ENCODE results near the gene ITGA2.
"Not testable (repeated sequence)": the region's sequence is repeated elsewhere in the genome, so short reads cannot be mapped to it uniquely, and the experiment has no call there.

The ITGA2 gene

DNA sequence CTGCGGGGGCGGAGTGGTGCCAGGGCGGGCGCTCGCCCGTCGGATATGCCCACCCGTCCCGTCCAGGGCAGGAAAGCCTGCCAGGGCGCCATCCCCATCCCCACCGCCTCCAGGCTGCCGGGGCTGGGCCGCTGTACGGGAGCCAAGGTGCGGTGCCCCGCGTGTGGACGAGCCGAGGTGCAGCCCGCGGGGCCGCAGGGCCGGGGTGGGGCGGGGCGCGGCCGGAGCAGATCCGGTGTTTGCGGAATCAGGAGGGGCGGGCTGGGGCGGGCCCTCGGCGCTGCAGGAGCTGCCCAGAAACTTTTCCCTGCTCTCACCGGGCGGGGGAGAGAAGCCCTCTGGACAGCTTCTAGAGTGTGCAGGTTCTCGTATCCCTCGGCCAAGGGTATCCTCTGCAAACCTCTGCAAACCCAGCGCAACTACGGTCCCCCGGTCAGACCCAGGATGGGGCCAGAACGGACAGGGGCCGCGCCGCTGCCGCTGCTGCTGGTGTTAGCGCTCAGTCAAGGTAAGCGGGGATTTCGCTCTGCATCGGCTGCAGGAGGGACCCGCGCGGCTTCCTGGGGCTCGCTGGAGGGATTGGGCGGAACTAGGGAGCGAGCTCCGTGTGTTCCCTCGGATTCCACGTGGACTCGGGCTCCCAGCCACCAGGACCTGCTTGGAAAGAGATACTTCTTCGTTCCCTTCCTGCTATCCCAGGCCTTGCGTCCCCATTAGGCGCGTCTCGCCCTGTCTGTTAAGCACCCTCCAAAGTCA, at the start of gene ITGA2:
Gene ITGA2, plus strand, starts transcription at position 328 of the 756 bp plus-strand sequence. Its CDS starts 117 bp downstream, at position 445.
- peak; percentile 69 for DNase-seq

DNA sequence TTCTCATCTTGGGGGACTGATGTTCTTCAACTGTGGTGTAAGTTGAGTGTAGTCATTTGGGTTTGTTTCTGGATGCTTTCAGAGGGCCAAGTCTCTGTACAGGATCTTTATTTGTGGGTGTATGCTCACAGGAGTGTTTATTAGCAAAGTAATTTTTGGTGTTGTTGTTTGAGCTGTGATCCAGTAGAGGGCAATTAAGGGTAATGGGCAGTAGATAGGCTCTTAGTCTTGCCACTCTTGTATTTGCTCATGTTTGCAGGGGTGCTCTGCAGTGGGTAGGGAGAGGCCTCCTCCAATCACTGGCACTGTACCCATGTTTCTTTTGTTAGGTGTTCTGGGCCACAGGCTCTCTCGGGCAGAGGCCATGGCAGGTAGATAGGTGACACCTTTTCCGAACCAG, 45.9 kb upstream of the ITGA2 start:
- DNase-seq: peak; percentile 44

DNA sequence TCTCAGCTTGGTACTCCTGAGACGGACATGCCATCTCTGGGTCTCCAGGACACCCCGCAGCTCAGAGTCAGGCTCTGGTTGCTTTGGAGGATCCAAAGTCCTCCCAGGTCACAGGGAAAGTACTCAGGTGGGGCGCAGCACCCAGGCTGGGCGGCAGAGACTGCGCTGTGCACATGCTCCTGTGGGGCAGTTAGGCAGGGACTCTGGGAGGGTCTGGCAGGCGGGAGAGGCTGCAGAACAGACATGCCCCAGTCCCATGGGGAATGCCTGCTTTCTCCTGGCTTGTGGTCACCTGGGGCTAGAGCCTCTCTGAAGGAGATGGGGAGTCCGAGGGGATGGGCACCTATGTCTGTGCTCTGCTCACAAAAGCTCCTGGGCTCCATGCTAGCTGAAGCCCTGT, 45.3 kb upstream of the ITGA2 start:
- DNase-seq: no peak

DNA sequence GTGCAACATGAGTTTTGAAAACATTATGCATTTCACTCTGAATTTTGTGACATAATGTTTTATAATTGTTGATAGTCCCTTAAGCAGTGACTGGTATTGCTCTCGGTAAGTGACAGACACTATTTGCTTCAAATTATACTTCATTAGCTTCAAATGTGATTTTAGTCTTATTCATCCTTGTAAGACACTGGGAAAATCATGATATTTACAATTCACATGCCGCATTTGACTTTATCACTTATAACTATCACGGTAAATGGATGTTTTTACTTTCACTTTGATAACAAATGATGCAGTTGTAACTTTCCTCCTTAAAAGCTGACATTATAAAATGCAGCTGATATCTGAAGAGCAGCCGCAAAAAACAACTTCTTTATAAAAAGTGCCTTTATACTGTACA, 44.1 kb upstream of the ITGA2 start:
- no peak for DNase-seq

DNA sequence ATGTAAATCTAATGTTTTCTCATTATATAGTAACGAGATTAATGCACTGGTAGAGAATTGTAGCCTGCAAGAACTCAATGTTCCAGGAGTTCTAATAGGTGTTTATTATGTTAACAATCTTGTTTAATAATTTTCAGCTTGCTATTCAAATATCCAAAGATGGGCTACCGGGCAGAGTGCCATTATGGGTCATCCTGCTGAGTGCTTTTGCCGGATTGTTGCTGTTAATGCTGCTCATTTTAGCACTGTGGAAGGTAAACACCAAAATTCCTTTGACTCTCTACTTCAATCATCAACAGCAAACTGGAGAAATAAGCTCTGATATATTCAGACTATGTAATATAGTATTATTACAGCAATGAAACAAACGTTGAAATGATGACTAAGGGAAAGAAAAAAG, 41.9 kb upstream of the ITGA2 start:
- DNase-seq: peak; percentile 23

DNA sequence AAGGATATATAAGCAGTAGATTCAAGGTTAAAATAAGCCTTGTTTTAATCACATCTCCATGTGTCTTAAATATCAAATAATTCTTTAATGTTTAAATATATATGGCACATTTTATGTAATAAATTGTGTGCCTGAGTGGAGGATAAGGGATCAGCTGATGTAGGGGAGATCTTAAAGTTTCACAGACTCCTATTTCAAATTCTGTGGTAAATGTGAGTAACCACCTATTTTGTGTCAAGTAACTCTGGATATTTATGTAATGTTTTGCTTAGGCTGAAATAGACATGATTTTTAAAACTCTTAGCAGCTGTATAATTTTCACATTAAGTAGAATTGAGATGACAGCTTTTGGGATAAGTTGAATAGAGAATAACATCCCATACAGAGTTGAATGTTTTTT, 41.3 kb upstream of the ITGA2 start:
- DNase-seq: peak; percentile 37

DNA sequence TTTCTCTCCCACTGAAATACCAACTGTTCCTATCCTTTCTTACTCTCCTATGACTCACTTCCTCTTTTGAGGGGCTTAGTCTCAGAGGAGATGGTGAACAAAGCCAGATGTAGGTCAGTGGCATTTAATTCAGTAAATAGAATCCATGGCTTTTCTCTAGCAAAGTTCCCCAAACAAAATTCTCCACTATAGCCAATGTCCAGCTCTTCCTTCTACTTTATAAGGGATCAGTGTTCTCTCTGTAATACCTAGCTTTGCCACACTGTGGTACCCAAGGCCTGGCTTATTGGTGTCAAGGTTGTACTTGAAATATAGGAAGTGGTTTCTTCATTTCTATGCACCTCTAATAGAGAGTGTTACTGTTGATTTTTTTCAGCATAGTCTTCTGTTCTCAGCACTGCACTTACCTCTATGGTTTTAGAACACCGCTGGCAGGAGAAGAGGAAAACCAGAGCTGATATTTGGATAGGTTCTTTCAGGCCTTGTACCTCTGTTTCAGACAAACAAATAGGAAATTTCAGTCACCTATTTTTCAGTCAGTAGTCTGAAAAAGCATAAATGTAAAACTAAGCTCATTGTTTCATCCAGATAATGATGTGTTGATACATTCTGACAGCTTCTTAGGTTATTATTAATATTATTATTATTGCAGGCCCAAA, 40.6 kb upstream of the ITGA2 start:
- peak; percentile 90 for DNase-seq

DNA sequence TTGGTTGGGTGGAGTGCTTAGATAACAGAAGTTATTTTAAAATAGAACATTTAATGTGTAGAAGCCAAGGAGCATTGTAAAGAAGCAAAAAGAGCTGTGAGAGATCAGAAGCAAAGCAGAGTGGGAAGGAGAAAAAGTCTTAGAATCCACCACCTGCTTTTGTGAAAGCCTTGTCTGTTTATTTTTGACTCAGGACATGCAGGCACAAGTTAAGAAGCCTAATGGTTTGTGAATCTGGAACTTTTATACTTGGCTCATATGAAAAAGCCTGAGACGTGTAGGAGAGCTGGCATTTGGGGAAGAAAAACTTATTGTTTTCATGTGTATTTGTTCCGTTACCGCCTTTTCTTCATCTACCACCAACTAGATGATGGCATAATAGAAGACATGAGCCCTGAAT, 38.5 kb upstream of the ITGA2 start:
- no peak for DNase-seq

DNA sequence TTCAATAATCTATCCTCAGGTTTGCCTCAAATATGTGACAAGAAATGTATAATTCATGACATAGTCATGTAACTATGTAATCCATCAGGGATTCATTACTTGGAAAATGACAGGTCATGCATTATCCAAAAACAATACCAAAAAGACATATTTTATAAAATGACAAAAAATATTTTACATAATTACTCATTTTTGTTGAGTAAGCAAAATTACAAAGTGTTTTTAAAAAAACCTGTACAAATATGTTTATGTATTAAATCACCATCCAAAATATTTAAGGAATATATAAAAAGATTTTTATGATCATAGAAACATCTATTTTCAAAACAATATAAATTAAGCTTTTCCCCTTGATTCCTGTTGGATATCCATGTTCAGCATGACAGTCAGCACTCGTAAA, 36.7 kb upstream of the ITGA2 start:
- DNase-seq: no peak

DNA sequence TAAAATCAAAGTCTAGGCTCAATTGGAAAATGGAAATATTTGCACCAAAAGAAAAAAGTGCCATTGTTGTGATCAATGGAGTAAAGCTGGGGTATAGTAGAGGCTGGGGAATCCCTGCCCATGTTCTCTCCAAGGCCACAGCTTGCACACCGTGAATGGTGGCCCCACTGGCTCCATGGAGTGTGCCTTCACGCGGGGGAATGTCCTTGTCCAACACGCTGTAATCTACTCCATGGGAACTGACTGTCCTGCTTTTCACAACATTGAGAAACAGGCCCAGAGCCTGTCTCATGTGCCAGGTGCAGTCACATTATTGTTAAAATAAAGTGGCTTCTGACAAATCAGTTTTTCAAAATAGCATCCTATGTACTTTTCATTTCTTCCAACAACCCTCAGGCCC, 33.1 kb upstream of the ITGA2 start:
- no peak for DNase-seq

DNA sequence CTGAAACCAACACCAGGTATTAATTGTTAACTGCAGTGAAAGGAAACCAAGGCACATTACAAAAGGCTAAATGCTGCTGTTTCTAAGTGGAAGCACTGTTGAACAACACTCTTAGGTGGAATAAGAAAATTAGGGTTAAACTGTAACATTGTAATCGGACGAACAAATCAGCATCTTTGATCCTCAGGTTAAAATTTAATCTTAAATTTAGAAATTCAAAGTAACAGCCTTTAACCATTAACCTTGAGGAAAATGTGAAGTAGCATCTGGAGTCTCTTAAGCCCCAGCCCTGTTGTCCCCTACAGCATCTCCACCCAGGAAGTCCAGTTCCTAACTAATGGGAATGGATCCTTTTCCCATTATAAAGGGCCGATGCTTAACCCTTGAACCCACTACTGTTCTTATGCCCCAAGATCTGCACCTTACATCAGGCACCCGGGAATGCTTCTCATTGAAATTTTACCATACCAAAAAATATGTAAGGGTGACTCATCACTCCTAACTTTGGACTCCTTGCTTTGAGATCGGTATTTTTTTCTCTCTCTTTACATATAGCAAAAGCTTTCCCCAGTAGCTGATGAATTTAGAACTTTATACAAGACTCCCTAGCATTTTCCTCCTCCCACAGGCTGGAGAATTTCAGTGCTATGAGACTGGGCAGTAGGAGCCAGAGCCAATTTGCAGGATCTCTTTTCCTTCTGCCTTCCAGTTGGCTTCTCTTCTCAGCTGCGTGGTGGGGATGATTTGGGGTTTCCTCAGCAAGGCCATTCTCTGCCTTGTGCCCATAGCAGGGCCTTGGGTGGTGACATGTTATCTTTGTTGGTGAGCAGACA, 32.0 kb upstream of the ITGA2 start:
- DNase-seq: peak; percentile 17

DNA sequence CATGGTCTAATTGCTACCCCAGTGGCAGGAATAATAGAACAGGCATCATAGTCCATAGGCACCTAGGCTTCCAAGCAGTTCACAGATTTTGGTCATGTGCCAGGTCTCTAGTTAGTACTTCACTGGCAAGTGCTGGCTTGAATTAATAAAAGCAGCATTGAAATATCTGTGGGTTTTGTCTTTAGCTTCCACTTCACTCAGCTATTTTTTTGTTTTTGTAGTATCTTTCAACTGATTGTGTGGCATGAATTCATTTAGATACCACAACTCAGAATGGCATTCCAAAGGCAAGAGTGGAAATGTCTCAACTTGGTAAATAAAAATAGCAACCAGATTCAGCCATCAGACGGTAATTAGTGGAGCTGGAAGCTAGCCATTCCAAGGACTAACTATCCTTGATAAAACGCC, 27.9 kb upstream of the ITGA2 start:
- DNase-seq: no peak

DNA sequence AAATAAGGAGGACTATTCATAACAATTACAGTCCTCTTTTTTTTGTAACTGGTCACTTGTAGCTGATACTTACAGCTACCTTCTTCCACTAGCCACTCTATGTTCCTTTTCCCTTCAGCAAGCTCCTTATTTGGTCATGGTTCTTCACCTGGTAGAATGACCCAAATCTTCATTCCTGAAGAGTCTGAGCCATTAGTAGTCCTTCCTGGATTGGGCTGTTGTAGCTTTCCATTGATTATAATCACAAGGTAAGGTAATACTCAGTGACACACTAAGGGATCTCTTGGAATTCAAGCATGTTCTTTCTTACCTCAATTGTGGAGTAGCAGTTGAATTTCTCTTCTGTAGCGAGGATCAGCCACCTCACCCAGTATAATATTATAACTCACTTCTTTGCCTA, 25.5 kb upstream of the ITGA2 start:
- DNase-seq: no peak

DNA sequence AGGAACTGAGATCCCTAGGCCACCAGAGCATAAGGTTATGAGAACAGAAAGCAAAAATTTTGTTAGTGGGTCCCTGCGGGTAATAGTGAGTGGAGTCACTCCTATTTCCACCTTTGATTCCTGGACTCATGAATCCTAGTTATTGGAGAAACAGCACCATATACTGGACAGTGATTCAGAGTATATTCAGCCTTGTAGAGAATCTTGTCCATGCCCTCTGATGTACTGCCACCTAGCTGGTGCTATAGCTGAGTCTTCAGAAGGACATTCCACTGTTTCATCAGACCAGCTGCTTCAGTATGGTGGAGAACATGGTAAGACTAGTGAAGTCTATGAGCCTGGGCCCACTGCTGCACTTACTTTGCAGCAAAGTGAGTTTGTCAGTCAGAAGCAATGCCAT, 25.0 kb upstream of the ITGA2 start:
- peak; percentile 43 for DNase-seq

DNA sequence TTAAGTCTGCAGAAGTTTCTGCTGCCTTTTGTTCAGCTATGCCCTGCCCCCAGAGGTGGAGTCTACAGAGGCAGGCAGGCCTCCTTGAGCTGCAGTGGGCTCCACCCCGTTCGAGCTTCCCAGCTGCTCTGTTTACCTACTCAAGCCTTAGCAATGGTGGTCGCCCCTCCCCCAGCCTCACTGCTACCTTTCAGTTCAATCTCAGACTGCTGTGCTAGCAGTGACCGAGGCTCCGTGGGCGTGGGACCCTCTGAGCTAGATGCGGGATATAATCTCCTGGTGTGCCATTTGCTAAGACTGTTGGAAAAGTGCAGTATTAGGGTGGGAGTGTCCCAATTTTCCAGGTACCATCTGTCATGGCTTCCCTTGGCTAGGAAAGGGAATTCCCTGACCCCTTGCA, 13.0 kb upstream of the ITGA2 start:
- DNase-seq: not testable (repeated sequence)

DNA sequence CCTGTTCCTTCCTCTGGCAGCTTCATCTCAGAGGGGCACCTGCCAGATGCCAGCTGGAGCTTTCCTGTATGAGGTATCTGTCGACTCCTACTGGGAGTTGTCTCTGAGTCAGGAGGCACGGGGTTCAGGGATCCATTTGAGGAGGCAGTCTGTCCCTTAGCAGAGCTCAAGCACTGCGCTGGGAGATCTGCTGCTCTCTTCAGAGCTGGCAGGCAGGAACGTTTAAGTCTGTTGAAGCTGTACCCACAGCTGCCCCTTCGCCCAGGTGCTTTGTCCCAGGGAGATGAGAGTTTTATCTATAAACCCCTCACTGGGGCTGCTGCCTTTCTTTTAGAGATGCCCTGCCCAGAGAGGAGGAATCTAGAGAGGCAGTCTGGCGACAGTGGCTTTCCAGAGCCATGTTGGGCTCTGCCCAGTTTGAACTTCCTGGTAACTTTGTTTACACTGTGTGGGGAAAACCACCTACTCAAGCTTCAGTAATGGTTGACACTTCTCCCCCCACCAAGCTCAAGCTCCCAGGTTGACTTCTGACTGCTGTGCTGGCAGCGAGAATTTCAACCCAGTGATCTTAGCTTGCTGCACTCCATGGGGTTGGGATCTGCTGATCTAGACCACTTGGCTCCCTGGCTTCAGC, 11.8 kb upstream of the ITGA2 start:
- no peak for DNase-seq

DNA sequence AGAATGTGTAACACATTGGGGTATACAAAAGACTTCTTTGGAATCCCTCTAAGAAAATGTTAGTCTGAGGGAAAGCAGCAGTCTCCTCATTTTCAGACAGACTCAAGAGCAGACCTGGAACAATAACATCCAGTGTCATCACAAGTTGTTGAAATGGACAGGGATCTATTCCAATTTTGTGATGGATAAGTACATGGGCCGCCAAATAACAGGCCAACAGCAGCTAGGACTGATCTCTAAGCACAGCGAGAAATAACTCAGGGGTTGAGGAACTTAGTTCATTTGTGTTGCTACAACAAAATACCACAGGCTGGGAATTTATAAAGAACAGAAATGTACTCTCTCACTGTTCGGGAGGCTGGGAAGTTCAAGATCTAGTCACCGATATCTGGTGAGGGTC, 7.6 kb upstream of the ITGA2 start:
- DNase-seq: no peak

DNA sequence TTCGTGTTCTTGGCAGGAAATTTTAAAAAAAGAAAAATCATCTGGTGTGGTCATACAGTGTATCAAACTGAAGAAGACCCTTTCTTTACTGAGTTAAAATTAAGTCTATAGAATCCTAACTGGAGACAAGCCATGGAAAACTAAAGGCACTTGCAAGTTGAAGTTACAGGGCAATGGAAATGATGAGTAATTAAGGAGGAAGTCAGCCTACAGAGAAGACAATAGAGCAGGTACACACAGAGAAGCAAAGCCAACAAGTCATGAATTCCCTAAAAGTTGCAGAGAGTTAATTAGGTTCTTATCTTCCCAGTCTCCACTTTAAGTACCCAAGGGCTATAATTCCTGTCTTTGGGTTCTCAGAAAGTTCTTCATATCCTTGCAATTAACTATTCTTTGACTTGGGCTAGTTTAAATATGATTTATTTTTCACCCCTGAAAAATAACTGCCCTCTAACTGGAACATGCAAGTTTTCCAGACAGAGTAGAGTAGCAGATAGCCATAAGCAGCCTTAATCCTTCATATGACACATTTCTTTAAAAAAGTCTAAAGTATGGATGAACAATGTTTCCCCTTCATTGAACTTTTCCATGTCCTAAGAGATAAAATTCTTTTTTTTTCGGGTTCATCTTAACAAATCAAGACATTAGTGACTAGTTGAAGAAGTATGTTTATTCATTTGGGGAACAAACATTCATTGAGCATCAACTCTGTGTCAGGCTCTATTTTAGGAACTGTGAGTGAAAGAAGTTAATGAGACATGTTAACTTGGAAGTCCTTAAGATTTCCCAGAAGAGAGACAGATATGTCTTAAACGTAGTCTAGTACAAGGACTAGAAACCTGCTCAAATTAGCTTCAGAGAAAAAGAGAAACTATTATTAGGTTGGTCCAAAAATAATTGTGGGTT, 5.2 kb upstream of the ITGA2 start:
- peak; percentile 41 for DNase-seq

DNA sequence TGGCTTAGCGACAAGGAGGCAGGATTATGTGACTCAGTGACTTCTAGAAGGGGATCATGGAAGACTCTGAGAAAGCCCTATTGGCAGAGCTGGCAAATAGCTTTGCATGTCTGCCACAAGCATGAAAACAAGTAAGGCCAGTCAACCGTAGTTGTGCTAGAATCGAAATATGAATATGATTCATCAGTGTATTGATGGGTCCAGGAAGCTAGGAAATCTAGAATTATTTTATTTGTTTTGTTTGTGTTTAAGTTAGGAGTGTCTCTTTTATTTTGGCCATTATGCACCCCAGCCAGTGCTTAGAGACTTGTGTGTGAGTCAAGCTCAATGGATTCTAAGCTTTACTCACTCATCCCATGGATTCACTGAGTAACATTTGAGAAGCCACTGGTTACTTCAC, 3.8 kb upstream of the ITGA2 start:
- peak; percentile 69 for DNase-seq

DNA sequence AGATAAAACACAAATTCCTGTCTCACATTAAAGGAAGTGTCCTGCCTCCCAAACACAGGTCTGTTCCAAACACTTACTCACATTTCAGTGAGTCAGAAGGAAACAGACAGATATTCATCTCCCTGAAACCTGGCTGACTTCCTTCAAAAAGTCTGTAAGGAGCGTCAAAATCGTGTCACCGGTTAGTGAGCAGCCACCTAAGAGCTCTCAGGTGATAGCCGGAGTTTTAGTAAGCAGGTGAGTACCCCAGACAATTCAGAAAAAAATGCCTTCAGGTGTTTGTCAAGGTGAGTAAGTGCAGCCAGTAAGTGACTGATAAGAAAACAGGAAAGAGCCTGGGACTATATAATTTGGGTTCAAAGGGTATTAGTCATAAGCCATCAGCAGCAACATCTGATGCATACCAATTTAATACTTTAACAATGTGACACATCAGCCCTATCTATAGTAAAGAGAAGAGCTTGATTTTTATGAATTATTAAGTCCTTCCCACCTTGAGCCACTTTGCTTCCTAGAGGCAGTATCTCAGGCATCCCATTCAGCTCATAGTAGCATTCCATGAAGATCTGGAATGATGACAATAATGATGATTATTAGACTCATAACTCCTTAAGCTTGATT, 1.3 kb upstream of the ITGA2 start:
- DNase-seq: peak; percentile 63

DNA sequence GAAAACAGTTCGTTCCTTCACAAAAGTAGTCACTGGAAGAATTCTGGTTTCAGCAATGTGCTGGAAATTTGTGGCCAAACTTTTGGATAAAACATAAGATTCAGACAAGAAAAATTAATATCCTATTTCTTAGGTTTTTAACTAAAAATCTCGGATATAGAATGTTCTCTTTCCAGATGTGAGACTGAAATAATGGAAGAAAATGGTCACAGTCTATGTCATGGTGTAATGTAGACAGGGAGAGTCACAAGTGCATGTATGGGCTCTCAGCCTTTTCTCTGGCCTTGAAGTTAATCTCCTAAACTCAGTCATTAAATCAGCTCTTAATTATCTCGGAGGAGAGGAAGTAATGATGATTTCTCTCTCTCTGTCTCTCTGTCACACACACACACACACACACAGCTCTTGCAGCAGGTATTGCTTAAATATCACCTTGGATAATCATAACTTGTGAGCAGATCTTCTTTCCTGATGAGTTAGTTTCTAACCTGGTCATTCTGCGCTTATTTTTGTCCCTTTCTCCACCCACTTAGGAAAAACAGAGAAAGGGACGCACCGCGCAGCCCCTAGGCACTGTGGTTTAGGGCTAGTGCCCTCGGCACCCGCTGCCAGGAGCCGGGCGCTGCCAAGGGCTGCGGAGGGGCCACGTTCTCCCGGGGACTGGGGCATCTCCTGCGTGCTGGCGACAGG, 672 bp upstream of the ITGA2 start:
- no peak for DNase-seq
